ENCODE measurements around the gene RRBP1. TPM values are rescaled to one million over a fixed set of nuclear protein-coding genes. Genes with fewer than 3 reads are reported as not detected.
A peak's percentile ranks its signal among the peaks of the same experiment; 100 is the strongest.

The RRBP1 gene
- total RNA-seq, 1 donor from 2014 or later: 74.5 TPM

DNA sequence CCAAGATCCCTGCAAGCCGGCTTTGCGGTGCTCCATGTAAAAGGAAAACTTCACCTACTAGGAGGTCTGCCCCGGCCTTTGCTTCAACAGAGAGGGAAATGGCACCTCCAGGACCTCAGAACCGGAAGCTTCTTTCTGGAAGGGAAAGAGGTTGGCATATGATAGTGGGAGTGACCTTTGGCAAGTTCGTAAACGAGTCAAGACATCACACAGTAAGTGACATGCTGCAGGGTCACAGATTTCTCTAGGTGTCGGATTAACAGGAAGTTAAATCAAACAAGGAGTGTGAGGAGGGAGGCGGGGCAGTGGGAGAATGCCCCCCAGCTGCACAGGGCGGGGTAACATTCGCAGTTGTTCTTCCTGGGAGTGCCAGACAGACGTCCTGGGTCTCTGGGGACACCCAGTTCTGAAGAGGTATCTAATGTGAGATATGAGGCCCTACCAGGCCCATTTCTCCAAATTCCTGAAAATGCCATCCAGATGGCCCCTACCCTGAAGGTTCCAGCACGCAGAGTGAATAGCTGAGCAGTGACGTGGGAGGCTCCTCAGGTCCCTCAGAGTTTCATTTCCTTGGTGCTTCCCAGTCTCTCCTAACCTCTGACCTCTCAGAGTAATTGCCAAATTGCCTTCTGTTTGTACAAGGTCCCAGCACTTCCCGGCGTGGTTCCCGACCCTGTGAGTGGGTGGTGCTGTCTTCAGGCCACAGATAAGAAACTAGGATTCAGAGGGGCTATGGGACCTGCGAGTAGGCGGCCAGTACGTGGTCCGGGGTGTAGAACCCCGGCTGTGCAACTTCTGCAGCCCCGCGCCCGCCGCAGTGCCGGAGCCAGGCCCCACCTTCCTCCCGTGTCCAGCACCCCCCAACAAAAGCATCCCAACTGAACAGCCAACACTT, 1.9 kb downstream of the RRBP1 start:
- ATAC-seq: peak; percentile 22

DNA sequence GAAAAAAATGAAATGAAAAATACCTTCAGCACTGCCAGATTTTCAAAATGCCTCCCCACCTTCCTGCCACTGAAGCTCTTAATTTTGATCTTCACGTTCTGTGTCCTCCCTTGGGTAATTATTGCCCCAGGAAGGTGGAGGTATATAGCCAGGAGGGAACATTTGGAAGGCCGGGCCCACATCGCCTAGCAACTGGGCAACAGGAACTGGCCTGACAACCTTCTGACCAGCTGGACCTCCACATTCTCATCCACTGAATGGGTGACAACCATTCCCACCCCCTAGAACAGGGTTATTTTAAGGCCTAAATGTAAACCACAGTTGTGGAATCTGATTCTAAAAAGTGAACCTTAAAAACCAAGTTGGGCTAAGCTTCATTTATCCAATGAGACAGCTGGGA, 3.2 kb downstream of the RRBP1 start:
- no peak for ATAC-seq

DNA sequence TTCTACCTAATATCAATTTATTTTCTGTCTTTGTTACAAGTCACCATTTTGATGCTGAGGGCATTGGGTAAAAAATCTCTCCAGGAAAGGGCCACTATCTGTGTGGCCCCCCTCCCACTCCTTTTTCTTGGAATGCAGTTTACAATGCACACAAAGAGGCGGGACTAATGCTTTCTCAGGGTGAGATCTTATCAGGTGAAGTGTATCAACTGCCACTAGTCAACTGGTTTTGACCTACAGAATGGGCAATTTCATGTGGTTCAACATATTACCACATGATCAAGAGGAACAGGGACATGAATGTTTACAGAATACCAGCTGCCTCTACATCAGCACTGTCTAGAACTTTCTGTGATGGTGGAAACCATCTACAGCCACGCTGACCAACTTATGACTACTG, 3.7 kb downstream of the RRBP1 start:
- ATAC-seq: no peak

DNA sequence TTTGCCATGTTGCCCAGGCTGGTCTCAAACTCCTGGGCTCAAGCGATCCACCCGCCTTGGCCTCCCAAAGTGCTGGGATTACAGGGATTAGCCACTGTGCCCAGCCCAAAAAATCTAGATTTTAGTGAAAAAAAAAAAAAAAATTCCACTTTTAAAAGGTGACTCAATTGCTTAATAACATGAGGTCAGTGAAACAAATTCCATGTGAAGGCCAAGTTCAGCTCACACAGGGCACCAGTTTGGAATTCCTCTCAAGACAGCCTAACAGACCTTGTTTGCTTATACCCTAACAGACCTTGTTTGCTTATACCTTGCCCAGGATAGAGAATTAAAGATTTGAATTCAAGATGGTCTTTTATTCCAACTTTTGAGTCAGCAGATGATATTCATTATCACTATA, 5.1 kb downstream of the RRBP1 start:
- ATAC-seq: no peak

DNA sequence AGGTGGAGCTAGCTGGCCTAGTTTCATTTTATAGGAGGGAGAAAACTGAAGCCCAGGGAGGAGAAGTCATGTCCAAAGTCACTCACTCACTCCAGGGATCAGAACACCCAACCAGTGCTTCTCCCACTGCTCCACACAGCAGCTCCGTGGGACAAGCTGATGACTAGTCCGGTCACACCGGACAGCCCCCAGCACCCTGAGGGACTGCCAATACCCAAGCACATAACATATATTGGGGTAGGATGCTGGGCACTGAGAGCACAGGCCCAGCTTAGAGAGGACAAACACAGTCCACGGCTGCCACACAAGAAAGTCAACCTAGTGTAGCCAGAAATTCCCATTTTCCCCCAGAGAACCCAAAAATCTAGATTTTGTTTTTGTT, 5.7 kb downstream of the RRBP1 start:
- no peak for ATAC-seq

DNA sequence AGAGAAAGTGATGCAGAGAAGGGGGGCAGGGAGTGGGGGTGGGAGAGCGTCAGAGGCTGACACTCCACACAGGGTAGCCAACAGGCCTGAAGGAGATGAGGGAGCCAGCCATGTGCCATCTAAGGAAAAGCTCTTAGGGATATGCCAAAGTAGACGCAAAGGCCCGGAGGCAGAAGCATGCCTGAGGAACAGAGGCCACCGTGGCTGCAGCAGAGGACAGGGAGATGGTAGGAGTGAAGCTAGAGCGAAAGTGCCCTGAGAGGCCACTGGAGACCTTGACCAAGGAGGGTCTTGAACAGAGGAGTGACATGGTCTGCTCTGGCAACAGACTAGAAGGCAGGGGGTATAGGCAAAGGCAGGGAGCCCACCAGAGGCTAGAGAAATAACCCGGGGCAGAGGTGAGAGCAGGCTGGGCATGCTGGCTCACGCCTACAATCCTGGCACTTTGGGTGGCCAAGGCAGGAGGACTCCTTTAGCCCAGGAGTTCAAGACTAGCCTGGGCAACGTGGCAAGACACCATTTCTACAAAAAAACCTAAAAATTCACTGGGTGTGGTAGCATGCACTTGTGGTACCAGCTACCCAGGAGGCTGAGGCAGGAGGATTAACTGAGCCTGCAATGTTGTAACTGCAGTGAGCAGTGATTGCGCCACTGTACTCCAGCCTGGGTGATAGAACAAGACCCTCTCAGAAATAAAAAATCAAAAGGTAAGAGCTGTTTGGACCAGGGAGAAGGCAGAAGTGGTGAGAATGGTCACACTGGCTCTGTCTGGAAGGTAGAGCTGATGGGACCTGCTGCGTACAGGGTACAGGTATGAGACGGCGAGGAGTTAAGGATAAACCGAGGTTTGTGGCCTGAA, 6.3 kb downstream of the RRBP1 start:
- ATAC-seq: no peak

DNA sequence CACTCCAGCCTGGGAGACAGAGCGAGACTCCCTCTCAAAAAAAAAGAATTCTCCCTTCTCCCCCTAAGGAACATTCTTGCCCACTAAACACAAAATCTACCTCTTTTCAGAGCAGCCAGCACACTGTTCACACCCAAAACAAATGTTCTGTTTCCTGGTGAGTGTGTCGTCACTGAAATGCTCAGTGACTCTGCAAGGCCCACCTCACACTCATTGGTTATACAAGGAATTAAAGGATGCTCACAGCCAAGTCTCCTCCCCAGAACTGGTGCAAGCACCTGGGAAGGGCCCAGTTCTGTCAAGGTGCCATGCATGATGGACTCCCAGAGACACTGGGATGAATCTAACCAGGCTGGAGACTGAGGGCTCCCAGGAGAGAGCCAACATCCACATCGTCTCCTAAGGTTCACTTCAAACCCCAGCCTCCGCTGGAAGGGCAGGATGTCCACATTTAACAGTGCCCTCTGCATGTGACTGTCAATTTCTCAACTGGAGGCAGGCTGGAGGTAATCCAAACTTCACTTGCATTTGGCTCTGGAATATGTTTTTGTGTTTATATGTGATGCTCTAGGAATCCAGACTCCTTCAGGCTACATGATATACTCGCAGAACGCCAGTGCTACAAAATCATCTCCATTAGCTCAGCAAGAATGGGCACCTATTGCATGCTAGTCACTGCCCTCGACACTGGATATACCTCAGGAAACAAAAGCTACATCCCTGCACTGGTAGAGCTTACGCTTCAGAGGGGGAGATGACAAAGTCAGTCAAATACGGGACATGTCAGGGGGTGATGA, 7.1 kb downstream of the RRBP1 start:
- ATAC-seq: peak; percentile 21

DNA sequence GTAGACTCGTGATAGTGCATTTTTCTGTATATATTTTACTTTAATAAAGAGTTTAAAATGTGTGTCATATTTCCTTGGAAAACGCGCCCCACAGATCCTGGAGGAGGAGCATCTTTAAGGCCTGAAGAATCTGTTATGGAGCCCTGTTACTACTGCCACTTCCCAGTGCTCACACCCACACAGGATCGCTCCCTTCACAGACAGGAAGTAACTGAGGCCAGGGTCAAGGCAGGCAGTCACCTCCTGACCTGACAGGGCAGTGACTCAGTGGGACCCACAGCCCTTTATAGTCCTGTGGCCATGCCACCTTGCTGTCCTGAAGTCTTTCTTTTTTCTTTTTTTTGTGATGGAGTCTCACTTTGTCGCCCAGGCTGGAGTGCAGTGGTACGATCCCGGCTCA, 9.0 kb downstream of the RRBP1 start:
- ATAC-seq: no peak

DNA sequence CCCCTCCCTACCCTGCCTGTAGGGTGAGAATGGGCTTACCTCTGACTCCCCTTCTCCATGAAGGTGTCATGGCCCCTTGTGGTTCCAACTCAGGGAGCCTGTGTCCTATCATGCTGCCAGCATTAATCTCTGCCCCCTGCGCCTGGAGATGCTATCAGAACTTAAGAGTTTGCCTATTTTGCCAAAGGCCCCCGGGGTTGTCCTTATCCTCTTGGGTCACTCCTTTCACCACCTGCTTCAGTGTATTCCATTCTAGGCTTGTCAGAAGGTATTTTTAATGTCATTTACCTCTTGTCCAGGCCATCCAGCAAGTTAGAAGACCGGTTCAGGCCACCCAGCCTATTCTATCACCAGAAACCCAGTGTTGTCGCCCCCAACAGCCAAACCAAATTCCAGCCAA, 10.5 kb downstream of the RRBP1 start:
- ATAC-seq: no peak

DNA sequence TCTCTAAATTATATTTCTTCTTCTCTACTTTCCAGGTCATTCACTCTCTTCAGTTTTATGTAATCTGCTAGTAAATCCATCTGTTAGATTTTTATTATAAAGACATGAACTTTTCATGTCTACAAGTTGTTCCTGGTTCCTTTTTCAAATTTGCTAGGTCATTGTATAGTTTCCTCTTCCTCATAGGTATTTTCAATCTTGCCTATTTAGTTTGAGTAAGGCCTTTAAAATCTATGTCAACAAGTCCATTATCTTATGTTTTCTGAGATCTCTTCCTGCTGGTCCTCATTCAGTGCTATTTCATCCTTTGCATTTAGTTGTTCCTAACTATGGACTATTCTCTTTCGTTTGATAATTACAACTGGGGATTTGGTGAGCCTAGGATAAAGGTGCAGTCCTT, 11.0 kb downstream of the RRBP1 start:
- no peak for ATAC-seq

DNA sequence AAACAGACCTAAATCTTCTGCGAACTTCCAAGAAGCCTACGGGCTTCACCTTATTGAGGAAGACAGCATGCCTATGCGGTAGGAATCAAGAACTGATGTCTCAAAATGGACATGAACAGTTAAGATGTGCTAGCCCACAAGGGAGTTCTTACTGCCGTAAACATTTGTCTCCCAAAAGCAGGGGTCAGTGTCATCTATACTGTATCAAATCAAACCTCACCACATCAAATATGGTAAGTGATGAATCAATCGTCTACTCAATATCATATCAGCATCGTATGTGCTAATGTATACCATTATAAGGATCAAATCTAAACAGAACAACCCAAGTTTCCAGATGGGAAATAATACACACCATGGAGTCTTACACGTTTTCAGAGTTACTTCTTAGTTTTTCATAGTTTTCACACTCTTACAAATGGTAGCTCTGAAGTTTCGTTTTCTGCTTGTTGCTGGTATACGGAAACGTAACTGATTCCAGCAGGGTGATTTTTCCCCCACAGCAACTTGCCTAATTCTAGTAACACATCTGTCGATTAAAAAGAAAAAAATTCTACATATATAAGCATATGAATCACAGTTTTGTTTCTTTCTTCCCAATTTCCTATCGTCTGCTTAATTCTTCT, 12.6 kb downstream of the RRBP1 start:
- ATAC-seq: no peak

DNA sequence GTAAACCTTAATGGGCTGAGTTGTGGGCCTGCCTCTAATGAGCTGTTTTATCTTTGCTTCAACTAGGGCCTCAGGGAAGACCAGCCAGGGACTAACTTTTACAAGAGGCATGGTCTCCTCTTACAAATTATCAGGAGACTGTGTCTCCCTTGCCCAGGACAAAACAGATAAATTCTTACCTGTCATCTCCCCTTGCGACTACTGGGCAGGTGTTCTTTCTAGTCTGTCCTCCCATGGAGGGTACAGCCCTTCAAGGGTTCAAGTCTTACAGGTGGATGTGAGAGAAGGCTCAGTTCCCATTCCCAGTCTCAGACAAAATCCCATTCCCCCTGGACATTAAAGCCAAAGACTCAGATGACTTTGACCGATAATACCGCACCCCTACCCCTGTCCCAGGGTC, 13.6 kb downstream of the RRBP1 start:
- ATAC-seq: no peak

DNA sequence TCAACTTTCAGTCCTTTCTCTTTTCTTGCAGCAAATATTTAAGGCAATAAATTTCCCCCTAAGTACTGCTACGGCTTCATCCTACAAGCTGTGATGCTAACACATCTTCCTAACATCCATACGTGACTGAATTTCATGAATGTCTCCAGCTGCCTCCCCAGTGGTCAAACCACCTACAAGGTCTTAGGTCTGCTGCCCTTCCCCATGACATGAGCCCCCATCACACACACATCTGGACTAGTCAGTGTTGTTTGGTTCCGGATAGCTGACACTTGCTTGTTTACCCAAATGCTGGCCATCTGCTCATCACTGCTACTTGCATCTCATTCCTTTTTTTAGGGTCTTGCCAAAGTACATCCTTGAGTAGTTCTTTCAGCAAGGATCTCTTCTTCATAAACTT, 14.6 kb downstream of the RRBP1 start:
- ATAC-seq: no peak

DNA sequence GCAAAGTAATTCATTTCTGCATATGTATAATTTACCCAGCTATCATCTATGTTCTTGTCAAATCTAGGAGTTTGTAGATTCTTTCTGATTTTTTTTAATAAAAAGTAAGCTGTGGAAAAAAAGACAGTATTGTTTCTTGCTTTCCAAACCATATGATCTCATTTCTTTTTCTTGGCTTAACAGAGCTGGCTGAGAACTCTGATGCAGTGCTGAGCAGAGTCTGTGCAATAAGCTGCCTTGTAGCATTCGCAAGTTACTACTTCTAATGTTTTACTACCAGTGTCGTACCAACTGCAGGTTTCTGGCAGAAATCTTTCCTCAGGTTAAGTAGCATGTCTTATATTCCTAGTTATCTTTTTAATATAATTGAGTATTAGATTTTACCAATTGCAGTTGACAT, 15.6 kb downstream of the RRBP1 start:
- no peak for ATAC-seq

DNA sequence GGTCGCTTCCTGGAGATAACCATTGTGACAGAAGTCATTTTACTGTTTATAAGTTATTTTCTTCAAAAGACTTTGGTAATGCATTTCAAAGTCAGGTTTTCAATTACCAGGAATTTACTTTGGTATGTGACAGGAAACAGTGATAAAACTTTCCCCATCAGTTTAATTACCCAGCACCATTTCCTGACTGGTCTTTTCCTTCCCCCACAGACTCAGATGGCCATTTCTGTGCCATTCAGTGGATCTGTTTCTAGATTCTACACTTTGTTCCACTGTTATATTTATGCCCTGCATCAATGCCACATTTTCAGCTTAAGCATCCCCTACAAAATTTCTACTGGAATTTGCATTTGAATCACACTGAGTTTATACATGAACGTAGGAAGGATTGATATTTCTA, 16.3 kb downstream of the RRBP1 start:
- no peak for ATAC-seq

DNA sequence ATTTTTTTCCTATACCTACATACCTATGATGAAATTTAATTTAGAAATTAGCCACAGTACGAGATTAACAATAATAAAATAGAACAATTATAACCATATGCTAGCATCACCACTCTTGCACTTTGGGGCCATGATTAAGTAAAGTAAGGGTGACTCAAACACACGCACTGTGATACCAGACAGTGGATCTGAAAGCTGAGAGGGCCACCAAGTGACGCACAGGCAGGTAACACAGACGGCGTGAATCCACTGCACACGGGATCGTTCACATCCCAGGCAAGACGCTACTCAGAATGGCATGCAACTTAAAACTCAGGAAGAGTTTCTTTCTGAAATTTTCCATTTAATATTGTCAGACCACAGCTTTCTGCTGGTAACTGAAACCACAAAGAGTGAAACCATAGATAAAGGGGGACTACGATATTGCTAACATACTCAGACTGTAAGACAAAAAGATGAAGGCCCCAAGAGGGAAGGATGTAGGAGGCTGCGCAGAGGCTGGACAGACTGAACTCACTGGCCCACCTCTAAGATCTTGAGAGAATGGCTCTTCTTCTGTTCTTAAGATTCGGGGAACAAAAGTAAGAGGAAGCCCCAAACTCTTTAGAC, 17.9 kb downstream of the RRBP1 start:
- no peak for ATAC-seq

DNA sequence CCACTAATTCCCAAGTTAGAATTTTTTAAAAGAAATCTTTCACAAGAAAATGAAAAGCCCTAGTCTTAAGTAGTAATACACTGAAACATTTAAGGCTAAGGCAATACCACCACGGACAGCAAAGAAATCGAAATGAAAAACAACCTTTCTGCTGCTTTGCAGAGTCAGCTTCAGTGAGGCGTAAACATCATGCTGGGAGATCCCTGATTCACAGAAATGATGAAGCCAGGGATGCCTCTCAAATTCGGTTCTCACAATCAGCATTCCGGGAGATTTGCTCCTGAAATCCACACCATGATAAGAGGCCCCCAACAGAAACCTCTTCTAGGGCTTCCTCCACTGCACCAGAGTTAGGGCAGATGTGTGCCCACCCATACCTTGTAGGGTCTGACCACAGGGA, 18.6 kb downstream of the RRBP1 start:
- no peak for ATAC-seq

DNA sequence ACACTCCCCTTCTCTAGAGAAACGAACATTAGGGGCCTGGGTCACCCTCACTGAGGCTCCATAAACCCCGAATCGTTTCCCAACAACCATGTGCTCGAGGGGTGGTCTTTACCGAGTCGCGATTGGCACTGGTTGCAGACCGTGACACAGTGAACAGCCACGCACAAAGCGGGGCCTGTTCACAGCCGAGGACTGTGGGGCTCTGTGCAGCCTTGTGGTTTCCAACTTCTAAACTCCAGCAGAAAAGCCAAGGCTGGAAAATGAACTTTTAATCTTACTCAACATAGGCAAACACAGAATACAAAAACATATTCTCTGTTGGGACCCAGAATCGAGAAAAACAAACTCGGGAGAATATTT, 19.0 kb downstream of the RRBP1 start:
- ATAC-seq: no peak

DNA sequence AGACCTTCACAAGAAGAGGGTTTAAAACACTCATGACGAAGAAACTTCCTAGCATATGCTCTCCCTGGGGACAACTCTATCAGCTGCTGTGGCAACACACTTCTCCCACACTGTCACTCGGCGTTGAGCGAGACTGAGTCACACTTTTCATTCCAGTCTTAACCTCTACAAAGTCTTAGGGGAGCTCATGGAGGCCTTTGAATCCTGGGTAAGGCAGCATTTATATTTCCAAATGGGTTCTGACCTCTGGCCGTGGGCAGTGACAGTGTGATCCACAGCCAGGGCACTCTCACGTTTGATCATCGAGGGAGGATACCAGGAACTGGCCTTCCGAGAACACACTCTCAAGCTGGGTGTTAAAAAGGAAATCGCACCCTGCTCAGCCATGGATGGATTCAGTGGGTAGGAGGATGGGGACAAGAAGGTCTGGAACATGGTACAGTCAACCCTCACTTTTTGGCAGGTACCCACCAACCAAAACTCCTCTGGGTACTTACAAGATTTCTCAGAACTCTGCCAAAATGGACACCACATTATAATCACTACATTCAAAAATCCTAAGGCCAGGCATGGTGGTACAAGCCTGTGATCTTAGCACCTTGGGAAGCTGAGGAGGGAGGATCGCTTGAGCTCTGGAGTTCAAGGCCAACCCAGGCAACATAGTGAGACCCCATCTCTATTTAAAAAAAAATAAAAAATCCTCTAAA, 19.6 kb downstream of the RRBP1 start:
- ATAC-seq: no peak

DNA sequence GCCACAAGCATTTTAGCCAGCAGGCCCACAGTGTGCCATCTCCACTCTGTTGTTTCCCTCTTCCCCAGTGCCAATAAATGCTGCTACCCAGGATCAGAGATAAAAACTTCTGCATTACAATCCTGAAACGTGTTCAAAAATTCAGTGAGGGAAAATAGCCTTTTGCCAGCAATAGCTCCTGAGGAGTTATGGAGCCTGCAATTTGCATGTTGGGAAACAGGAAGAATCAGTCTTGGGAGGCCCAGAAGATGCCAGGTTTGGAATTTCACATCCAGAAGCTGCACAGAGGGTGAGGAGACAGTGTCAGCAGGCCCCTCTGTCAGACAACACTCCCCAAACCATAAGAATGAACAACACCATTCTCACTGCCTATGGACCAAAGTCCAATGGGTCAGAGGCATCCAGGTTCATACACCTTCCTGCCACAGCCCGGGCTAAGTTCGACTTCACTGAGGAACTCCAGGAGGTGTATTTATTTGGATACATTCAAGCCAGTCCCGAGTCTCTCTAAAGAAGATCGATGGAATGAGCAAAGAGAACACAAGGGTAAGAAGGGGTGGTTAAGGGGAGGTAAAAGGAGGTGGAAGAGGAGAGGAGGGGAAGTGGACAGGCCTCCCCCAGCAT, 20.8 kb downstream of the RRBP1 start:
- no peak for ATAC-seq

DNA sequence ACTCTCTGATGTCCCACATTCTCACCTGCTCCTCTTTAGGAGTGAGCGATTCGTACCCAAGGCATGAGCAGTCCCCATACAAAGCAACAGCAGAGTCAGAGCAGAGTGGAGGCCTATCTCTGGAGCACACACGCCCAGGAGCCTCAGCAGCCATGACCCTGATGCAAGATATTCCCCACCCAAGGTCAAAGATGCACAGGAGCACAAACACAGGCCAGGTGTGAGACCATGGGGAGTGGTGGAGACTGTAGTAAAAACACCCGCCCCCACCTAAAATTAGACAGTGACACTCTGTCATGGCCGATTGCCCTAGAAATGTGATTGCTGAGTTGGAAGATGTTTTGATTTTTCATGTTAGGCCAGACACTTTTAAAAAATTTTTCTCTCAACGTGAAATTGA, 21.4 kb downstream of the RRBP1 start:
- ATAC-seq: no peak
